Measurements from ENCODE around the gene ZNF735.
"Not testable (repeated sequence)": the region's sequence is repeated elsewhere in the genome, so short reads cannot be mapped to it uniquely, and the experiment has no call there.

Gene ZNF735

DNA sequence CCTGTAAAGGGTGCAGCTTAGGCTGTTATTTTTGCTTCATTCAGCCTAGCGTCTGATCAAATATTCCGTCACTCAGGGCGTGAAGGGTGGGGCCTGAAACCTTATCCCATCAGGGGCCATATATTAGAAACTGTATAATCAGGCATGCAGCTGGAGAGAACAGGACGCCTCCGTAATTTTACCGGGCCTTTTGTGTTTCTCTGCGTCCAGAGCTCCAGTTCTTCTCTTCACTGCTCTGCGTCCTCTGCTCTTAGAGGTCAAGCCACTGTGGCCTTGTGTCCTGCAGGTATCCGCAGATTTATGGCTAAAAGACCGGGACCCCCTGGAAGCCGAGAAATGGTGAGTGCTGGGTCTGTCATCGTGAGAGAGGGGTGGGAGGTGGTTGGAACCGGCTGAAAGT is at the start of gene ZNF735:
TSS of gene ZNF735 (plus strand) at position 301 of the 400 bp plus-strand sequence. CDS start at position 301, 0 bp downstream.
- Mint-ChIP-seq H3K27ac (no peak within 1 kb of the TSS), H3K36me3 (ENCODE audit: low read depth) (peaks cover 3% of the 10 kb centered on the region), H3K4me1 (no peaks in the 10 kb centered on the region), H3K27me3 (ENCODE audit: low read depth) (no peaks in the 10 kb centered on the region), H3K9me3 (peaks cover 35% of the 10 kb centered on the region), H3K4me3 (no peak within 1 kb of the TSS)
- TF ChIP-seq, protein P1, sequence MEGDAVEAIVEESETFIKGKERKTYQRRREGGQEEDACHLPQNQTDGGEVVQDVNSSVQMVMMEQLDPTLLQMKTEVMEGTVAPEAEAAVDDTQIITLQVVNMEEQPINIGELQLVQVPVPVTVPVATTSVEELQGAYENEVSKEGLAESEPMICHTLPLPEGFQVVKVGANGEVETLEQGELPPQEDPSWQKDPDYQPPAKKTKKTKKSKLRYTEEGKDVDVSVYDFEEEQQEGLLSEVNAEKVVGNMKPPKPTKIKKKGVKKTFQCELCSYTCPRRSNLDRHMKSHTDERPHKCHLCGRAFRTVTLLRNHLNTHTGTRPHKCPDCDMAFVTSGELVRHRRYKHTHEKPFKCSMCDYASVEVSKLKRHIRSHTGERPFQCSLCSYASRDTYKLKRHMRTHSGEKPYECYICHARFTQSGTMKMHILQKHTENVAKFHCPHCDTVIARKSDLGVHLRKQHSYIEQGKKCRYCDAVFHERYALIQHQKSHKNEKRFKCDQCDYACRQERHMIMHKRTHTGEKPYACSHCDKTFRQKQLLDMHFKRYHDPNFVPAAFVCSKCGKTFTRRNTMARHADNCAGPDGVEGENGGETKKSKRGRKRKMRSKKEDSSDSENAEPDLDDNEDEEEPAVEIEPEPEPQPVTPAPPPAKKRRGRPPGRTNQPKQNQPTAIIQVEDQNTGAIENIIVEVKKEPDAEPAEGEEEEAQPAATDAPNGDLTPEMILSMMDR (IDR thresholded peaks at IDR 0.05; ENCODE audit: unreplicated experiment in 3 of 3), result no peak

DNA sequence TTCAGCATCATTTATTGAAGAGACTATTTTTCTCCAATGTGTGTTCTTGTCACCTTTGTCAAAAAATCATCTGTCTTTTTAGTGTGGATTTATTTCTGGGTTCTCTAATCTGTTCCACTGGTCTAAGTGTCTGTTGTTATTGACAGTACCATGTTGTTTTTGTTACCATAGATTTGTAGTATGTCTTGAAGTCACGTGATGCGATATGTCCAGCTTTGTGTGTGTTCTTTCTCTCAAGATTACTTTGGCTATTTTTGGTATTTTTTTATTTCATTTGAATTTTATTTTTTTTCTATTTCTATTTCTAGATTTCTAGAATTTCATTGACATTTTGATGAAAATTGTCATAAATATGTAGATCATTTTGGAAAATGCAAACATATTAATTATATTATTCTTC is 36.0 kb upstream of the ZNF735 start:
- H3K4me3 Mint-ChIP-seq; H3K36me3 Mint-ChIP-seq (ENCODE audit: low read depth); H3K27me3 Mint-ChIP-seq (ENCODE audit: low read depth); H3K4me1 Mint-ChIP-seq; H3K27ac Mint-ChIP-seq: not testable (repeated sequence)
- H3K9me3 Mint-ChIP-seq, result peaks cover 30% of the 10 kb centered on the region

- H3K27ac Mint-ChIP-seq, result no peak overlapping the region
- no peaks in the 10 kb centered on the region for H3K27me3 Mint-ChIP-seq (ENCODE audit: low read depth)
- H3K4me1 Mint-ChIP-seq, result no peaks in the 10 kb centered on the region
- peaks cover 40% of the 10 kb centered on the region for H3K9me3 Mint-ChIP-seq
- H3K4me3 Mint-ChIP-seq, result no peak overlapping the region
- no peaks in the 10 kb centered on the region for H3K36me3 Mint-ChIP-seq (ENCODE audit: low read depth)
- TF ChIP-seq, protein P1 (IDR thresholded peaks at IDR 0.05; ENCODE audit: unreplicated experiment in 3 of 3), result no peak
These were observed 32.7 kb upstream of the ZNF735 start for GRCh38 chr7:64174328-64174727.

- Mint-ChIP-seq H3K27ac (no peak overlapping the region), H3K9me3 (peaks cover 35% of the 10 kb centered on the region), H3K4me3 (no peak overlapping the region), H3K27me3 (ENCODE audit: low read depth) (no peaks in the 10 kb centered on the region), H3K36me3 (ENCODE audit: low read depth) (no peaks in the 10 kb centered on the region), H3K4me1 (no peaks in the 10 kb centered on the region)
- TF ChIP-seq, protein P1 (IDR thresholded peaks at IDR 0.05; ENCODE audit: unreplicated experiment in 3 of 3), result no peak
These were observed 32.1 kb upstream of the ZNF735 start for GRCh38 chr7:64174941-64175340.

- Mint-ChIP-seq H3K4me1 (no peaks in the 10 kb centered on the region), H3K4me3 (no peak overlapping the region), H3K36me3 (ENCODE audit: low read depth) (no peaks in the 10 kb centered on the region), H3K27ac (no peak overlapping the region), H3K27me3 (ENCODE audit: low read depth) (no peaks in the 10 kb centered on the region), H3K9me3 (peaks cover 27% of the 10 kb centered on the region)
- TF ChIP-seq, protein P1 (IDR thresholded peaks at IDR 0.05; ENCODE audit: unreplicated experiment in 3 of 3), result no peak
These were observed 26.0 kb upstream of the ZNF735 start for GRCh38 chr7:64180989-64181388.

GRCh38 chr7:64181586-64181985 is 25.4 kb upstream of the ZNF735 start:
- TF ChIP-seq, protein P1 (IDR thresholded peaks at IDR 0.05; ENCODE audit: unreplicated experiment in 3 of 3), result no peak
- Mint-ChIP-seq H3K9me3 (peaks cover 30% of the 10 kb centered on the region), H3K4me1 (no peaks in the 10 kb centered on the region), H3K27me3 (ENCODE audit: low read depth) (no peaks in the 10 kb centered on the region), H3K4me3 (no peak overlapping the region), H3K36me3 (ENCODE audit: low read depth) (no peaks in the 10 kb centered on the region), H3K27ac (no peak overlapping the region)

Measured in nephron (organoid).